B cell (primary cell): ENCODE results near the gene SEMA4D.

ENCODE experiments used
- CTCF ChIP-seq: fragments of 200-600 bp; IDR thresholded peaks from one replicate; pipeline ENCODE4 v1.8.0; 2022; ENCODE audit warnings: antibody characterized with exemption, mild to moderate bottlenecking
- EZH2 ChIP-seq: IDR thresholded peaks from 2 replicates; pipeline ENCODE4 v1.6.1; 2012; ENCODE audit warnings: borderline replicate concordance, low read depth, mild to moderate bottlenecking, moderate library complexity, low read length; ENCODE audit not compliant: insufficient read depth, poor library complexity, severe bottlenecking

GRCh38 chr9:89361816-89362646, 135.9 kb downstream of the SEMA4D start:
- TF ChIP-seq CTCF (no peak), EZH2 (no peak)
